Measurements from ENCODE around the gene AGTPBP1. TPM values are rescaled to one million over a fixed set of nuclear protein-coding genes. Genes with fewer than 3 reads are reported as not detected.

The AGTPBP1 gene
- total RNA-seq, 1 experiment from 2014 or later: 14.0 TPM

GRCh38 chr9:85533538-85533937 is 208.2 kb downstream of the AGTPBP1 start:
- no TSS peak for BruUV-seq (replicated peaks)
- H3K4me3 Mint-ChIP-seq (ENCODE audit: low read depth, unreplicated experiment): no peak overlapping the region
- H3K36me3 Mint-ChIP-seq (ENCODE audit: insufficient read depth, unreplicated experiment): no peaks in the 10 kb centered on the region
- no peak for TF ChIP-seq CTCF (IDR thresholded peaks at IDR 0.05; ENCODE audit: unreplicated experiment)
- no peak overlapping the region for H3K27ac Mint-ChIP-seq (ENCODE audit: unreplicated experiment)
- no peaks in the 10 kb centered on the region for H3K9me3 Mint-ChIP-seq (ENCODE audit: low read depth, unreplicated experiment)
- CTCF ChIA-PET: no interaction called here
- peaks cover 8% of the 10 kb centered on the region for H3K4me1 Mint-ChIP-seq (ENCODE audit: low read depth, unreplicated experiment)
- no peak for DNase-seq
- intact Hi-C loops (cut with micrococcal nuclease; ENCODE audit: unreplicated experiment): no loop called here
- H3K27me3 Mint-ChIP-seq (ENCODE audit: unreplicated experiment): peaks cover 25% of the 10 kb centered on the region

GRCh38 chr9:85530721-85531120 is 211.0 kb downstream of the AGTPBP1 start:
- no peaks in the 10 kb centered on the region for H3K9me3 Mint-ChIP-seq (ENCODE audit: low read depth, unreplicated experiment)
- intact Hi-C loops (cut with micrococcal nuclease; ENCODE audit: unreplicated experiment): no loop called here

GRCh38 chr9:85528607-85529006 is 213.1 kb downstream of the AGTPBP1 start:
- Mint-ChIP-seq H3K36me3 (ENCODE audit: insufficient read depth, unreplicated experiment) (no peaks in the 10 kb centered on the region), H3K9me3 (ENCODE audit: low read depth, unreplicated experiment) (no peaks in the 10 kb centered on the region), H3K27ac (ENCODE audit: unreplicated experiment) (no peak overlapping the region), H3K27me3 (ENCODE audit: unreplicated experiment) (peaks cover 54% of the 10 kb centered on the region), H3K4me3 (ENCODE audit: low read depth, unreplicated experiment) (no peak overlapping the region), H3K4me1 (ENCODE audit: low read depth, unreplicated experiment) (no peaks in the 10 kb centered on the region)
- DNase-seq: no peak
- no TSS peak for BruUV-seq (replicated peaks)
- intact Hi-C loops (cut with micrococcal nuclease; ENCODE audit: unreplicated experiment): no loop called here
- CTCF ChIA-PET: interaction anchor here (0.9 kb wide), 1 partner anchor 82 kb away, joined by 4 read pairs; no protein-coding TSS in a partner anchor
- TF ChIP-seq CTCF (IDR thresholded peaks at IDR 0.05; ENCODE audit: unreplicated experiment): no peak

More at GRCh38 chr9:85530721-85531120, 211.0 kb downstream of the AGTPBP1 start:
- no TSS peak for BruUV-seq (replicated peaks)
- H3K4me1 Mint-ChIP-seq (ENCODE audit: low read depth, unreplicated experiment): peaks cover 2% of the 10 kb centered on the region
- H3K4me3 Mint-ChIP-seq (ENCODE audit: low read depth, unreplicated experiment): no peak overlapping the region
- TF ChIP-seq CTCF (IDR thresholded peaks at IDR 0.05; ENCODE audit: unreplicated experiment): no peak
- CTCF ChIA-PET: no interaction called here
- no peaks in the 10 kb centered on the region for H3K36me3 Mint-ChIP-seq (ENCODE audit: insufficient read depth, unreplicated experiment)
- peaks cover 35% of the 10 kb centered on the region for H3K27me3 Mint-ChIP-seq (ENCODE audit: unreplicated experiment)
- DNase-seq: no peak
- no peak overlapping the region for H3K27ac Mint-ChIP-seq (ENCODE audit: unreplicated experiment)

GRCh38 chr9:85528142-85528541 is 213.6 kb downstream of the AGTPBP1 start:
- intact Hi-C loops (cut with micrococcal nuclease; ENCODE audit: unreplicated experiment): no loop called here
- Mint-ChIP-seq H3K9me3 (ENCODE audit: low read depth, unreplicated experiment) (no peaks in the 10 kb centered on the region), H3K27ac (ENCODE audit: unreplicated experiment) (no peak overlapping the region), H3K36me3 (ENCODE audit: insufficient read depth, unreplicated experiment) (no peaks in the 10 kb centered on the region), H3K27me3 (ENCODE audit: unreplicated experiment) (peaks cover 54% of the 10 kb centered on the region), H3K4me3 (ENCODE audit: low read depth, unreplicated experiment) (no peak overlapping the region), H3K4me1 (ENCODE audit: low read depth, unreplicated experiment) (no peaks in the 10 kb centered on the region)
- BruUV-seq (replicated peaks): no TSS peak
- DNase-seq: no peak
- CTCF ChIA-PET: no interaction called here
- TF ChIP-seq CTCF (IDR thresholded peaks at IDR 0.05; ENCODE audit: unreplicated experiment): no peak
